Measurements from ENCODE around the gene MYO9A. TPM values are rescaled to one million over a fixed set of nuclear protein-coding genes. Genes with fewer than 3 reads are reported as not detected.
A peak's percentile ranks its signal among the peaks of the same experiment; 100 is the strongest.

Gene MYO9A
- total RNA-seq, 1 experiment from 2014 or later = 34.0 TPM

DNA sequence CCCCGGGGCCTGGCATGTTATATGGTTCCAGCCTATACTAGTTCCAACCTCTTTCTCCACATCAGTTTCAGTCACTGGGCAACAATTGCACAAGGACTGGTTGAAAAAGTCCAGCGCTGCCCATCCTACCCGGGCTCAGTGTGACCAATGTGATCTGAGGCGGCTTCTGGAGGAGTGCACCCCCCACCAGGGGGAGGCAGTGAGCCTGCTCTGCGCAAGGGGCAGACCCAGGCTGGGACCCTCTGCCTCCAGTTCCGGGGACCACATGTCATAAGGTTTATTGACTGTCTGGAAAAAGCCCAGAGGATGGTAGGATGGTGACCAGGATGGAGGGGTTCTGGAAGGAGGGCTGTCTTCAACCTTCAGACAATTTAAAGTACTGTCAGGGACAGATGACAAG lies 333.2 kb downstream of the MYO9A start:
- Histone ChIP-seq H3K36me3 (ENCODE audit: low read depth) (no peaks in the 10 kb centered on the region), H3K27ac (no peak overlapping the region), H3K4me3 (no peak overlapping the region), H3F3A (ENCODE audit: insufficient read depth, low read depth) (peaks cover 2% of the 10 kb centered on the region; the same call in 1 of the 2 replicates), H3K79me2 (ENCODE audit: low read depth) (no peaks in the 10 kb centered on the region), H2AFZ (no peak overlapping the region), H3K4me2 (no peak overlapping the region), H3K9me2 (ENCODE audit: insufficient read depth) (no peaks in the 10 kb centered on the region), H3K9me3 (ENCODE audit: insufficient read depth, low read depth) (no peaks in the 10 kb centered on the region), H4K20me1 (ENCODE audit: insufficient read depth) (no peaks in the 10 kb centered on the region), H3K27me3 (ENCODE audit: insufficient read depth, low read depth) (no peaks in the 10 kb centered on the region), H3K4me1 (replicated peaks; ENCODE audit: insufficient read depth) (peaks cover 22% of the 10 kb centered on the region)
- ChIA-PET POLR2A (ENCODE audit: unreplicated experiment) (no interaction called here), CTCF (no interaction called here)
- intact Hi-C loops (cut with micrococcal nuclease; ENCODE audit: unreplicated experiment) = no loop called here
- TF ChIP-seq EZH2 (IDR thresholded peaks at IDR 0.05; ENCODE audit: low read depth) = no peak
- TF ChIP-seq, protein P1, sequence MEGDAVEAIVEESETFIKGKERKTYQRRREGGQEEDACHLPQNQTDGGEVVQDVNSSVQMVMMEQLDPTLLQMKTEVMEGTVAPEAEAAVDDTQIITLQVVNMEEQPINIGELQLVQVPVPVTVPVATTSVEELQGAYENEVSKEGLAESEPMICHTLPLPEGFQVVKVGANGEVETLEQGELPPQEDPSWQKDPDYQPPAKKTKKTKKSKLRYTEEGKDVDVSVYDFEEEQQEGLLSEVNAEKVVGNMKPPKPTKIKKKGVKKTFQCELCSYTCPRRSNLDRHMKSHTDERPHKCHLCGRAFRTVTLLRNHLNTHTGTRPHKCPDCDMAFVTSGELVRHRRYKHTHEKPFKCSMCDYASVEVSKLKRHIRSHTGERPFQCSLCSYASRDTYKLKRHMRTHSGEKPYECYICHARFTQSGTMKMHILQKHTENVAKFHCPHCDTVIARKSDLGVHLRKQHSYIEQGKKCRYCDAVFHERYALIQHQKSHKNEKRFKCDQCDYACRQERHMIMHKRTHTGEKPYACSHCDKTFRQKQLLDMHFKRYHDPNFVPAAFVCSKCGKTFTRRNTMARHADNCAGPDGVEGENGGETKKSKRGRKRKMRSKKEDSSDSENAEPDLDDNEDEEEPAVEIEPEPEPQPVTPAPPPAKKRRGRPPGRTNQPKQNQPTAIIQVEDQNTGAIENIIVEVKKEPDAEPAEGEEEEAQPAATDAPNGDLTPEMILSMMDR (conservative IDR thresholded peaks at IDR 0.05) = 0 out of 2 replicates have a peak, but pooled peaks have one; percentile 21
- no peak for DNase-seq
- no TSS peak for BruUV-seq (replicated peaks)

DNA sequence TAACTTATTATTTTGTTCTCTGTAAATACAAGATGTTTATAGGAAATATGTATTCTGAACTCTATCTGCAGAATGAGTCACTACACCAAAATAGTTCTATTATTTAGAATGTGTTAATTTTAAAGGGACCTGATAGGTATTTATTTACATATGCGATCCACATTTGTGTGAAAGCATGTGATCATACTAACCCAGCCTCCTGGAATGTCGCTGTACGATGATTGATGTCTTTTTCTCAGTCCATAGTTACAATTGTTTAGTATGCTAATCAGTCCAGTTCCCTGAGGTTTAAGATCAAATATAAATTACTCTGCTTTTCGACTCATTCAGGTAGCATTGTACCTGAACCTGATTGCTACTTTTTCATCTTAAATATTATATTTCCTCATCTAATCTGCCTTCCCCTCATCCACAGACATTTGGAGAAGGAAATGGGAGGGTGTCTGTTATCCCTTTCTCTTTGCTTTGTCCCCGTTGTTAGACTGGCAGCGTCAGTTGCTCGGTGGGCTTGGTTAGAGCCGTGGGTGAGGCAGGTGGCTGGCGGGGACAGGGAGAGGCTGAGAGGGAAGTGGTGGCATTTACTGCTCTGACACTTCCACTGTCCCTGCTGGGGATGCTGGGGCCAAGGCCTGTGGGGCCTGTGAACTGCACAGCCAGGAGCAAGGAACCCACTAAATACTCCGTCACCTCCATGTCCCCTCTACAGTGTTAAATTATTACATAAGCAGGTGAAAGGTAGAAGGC lies 335.4 kb downstream of the MYO9A start:
- H3K4me3 ChIP-seq = no peak overlapping the region
- H3K79me2 ChIP-seq (ENCODE audit: low read depth) = no peaks in the 10 kb centered on the region
- no peaks in the 10 kb centered on the region for H3K27me3 ChIP-seq (ENCODE audit: insufficient read depth, low read depth)
- H3K4me2 ChIP-seq = no peak overlapping the region
- no peaks in the 10 kb centered on the region for H3K9me2 ChIP-seq (ENCODE audit: insufficient read depth)
- POLR2A ChIA-PET (ENCODE audit: unreplicated experiment) = no interaction called here
- no peak overlapping the region for H3K27ac ChIP-seq
- no peak for DNase-seq
- H3K9me3 ChIP-seq (ENCODE audit: insufficient read depth, low read depth) = no peaks in the 10 kb centered on the region
- TF ChIP-seq EZH2 (IDR thresholded peaks at IDR 0.05; ENCODE audit: low read depth) = no peak
- TF ChIP-seq, protein P1 (conservative IDR thresholded peaks at IDR 0.05) = no peak
- H3K4me1 ChIP-seq (replicated peaks; ENCODE audit: insufficient read depth) = peaks cover 13% of the 10 kb centered on the region
- no peaks in the 10 kb centered on the region for H3K36me3 ChIP-seq (ENCODE audit: low read depth)
- no TSS peak for BruUV-seq (replicated peaks)
- H3F3A ChIP-seq (ENCODE audit: insufficient read depth, low read depth) = no peaks in the 10 kb centered on the region
- intact Hi-C loops (cut with micrococcal nuclease; ENCODE audit: unreplicated experiment) = no loop called here
- CTCF ChIA-PET = no interaction called here
- H2AFZ ChIP-seq = no peak overlapping the region
- no peaks in the 10 kb centered on the region for H4K20me1 ChIP-seq (ENCODE audit: insufficient read depth)

DNA sequence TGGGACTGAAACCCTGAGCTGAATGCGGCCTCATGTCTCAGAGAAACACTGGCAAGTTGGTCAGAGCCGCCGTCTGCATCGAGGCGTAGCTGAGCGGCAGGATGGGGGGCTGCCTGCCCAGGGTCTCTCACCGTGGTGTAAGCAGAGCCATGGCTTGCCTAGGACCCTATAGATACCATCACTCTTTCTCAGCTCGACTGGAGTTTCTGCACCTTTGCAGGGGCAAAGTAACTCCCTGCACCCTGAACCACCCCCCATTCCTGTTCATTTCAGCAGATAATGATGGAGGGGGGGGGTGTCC lies 336.0 kb downstream of the MYO9A start:
- Histone ChIP-seq H3K9me3 (ENCODE audit: insufficient read depth, low read depth) (no peaks in the 10 kb centered on the region), H3K27me3 (ENCODE audit: insufficient read depth, low read depth) (no peaks in the 10 kb centered on the region), H3K4me3 (no peak overlapping the region), H3K4me1 (replicated peaks; ENCODE audit: insufficient read depth) (peaks cover 13% of the 10 kb centered on the region), H3F3A (ENCODE audit: insufficient read depth, low read depth) (no peaks in the 10 kb centered on the region), H3K79me2 (ENCODE audit: low read depth) (no peaks in the 10 kb centered on the region), H3K4me2 (no peak overlapping the region), H3K9me2 (ENCODE audit: insufficient read depth) (no peaks in the 10 kb centered on the region), H4K20me1 (ENCODE audit: insufficient read depth) (no peaks in the 10 kb centered on the region), H2AFZ (no peak overlapping the region), H3K36me3 (ENCODE audit: low read depth) (no peaks in the 10 kb centered on the region), H3K27ac (no peak overlapping the region)
- BruUV-seq (replicated peaks) = no TSS peak
- intact Hi-C loops (cut with micrococcal nuclease; ENCODE audit: unreplicated experiment) = loop anchor here (2.0 kb wide), 1 partner anchor 19 kb away; no protein-coding TSS in a partner anchor
- DNase-seq = no peak
- POLR2A ChIA-PET (ENCODE audit: unreplicated experiment) = no interaction called here
- TF ChIP-seq EZH2 (IDR thresholded peaks at IDR 0.05; ENCODE audit: low read depth) = no peak
- TF ChIP-seq, protein P1 (conservative IDR thresholded peaks at IDR 0.05) = no peak
- CTCF ChIA-PET = no interaction called here
